22Rv1 (cell line): Measurements from ENCODE around the gene TICAM2.

Source experiments
- H3K27ac ChIP-seq: fragments of 450-650 bp; 2 replicates; pipeline ENCODE4 v1.5.1; 2017
- CTCF ChIP-seq: fragments of 450-650 bp; IDR thresholded peaks from 2 replicates; pipeline ENCODE4 v1.5.1; 2017; ENCODE audit warnings: mild to moderate bottlenecking
- ZFX ChIP-seq: fragments of 450-650 bp; IDR thresholded peaks from 2 replicates; pipeline ENCODE4 v1.6.1; 2017; ENCODE audit warnings: antibody characterized with exemption, borderline replicate concordance

The TICAM2 gene

GRCh38 chr5:115557667-115558387 is 44.5 kb downstream of the TICAM2 start:
- peak overlapping the region; percentile 70 for H3K27ac ChIP-seq
- TF ChIP-seq ZFX, result no peak
- no peak for TF ChIP-seq CTCF

- H3K27ac ChIP-seq, result no peak overlapping the region
- TF ChIP-seq CTCF (no peak), ZFX (no peak)
Observed at GRCh38 chr5:115556276-115556675, 46.0 kb downstream of the TICAM2 start.

- TF ChIP-seq CTCF (no peak), ZFX (no peak)
- H3K27ac ChIP-seq, result no peak overlapping the region
Observed at GRCh38 chr5:115555084-115555633, 47.1 kb downstream of the TICAM2 start.

GRCh38 chr5:115553082-115553481 is 49.2 kb downstream of the TICAM2 start:
- TF ChIP-seq CTCF, result no peak
- no peak for TF ChIP-seq ZFX
- H3K27ac ChIP-seq, result no peak overlapping the region

- H3K27ac ChIP-seq, result no peak overlapping the region
- TF ChIP-seq ZFX (no peak), CTCF (no peak)
Observed at GRCh38 chr5:115551415-115551814, 50.9 kb downstream of the TICAM2 start.

GRCh38 chr5:115549154-115549553 is 53.1 kb downstream of the TICAM2 start:
- TF ChIP-seq ZFX (no peak), CTCF (no peak)
- no peak overlapping the region for H3K27ac ChIP-seq

- H3K27ac ChIP-seq, result no peak overlapping the region
- no peak for TF ChIP-seq CTCF
- no peak for TF ChIP-seq ZFX
Observed at GRCh38 chr5:115548683-115549082, 53.6 kb downstream of the TICAM2 start.
